ENCODE measurements around the gene RSPO4. TPM values are rescaled to one million over a fixed set of nuclear protein-coding genes. Genes with fewer than 3 reads are reported as not detected.

Gene RSPO4
- total and polyA plus RNA-seq, 2 of the 8 experiments (the other 6 are each of a cell fraction or from before 2014, with no cell fraction given) = 3.4 to 6.4 TPM

GRCh38 chr20:971346-971745 lies 30.8 kb downstream of the RSPO4 start:
- H4K91ac ChIP-seq (replicated peaks; ENCODE audit: insufficient read length, low read length) = no peak overlapping the region
- H3K14ac ChIP-seq (ENCODE audit: insufficient read length) = no peak overlapping the region
- H3K4me2 ChIP-seq (ENCODE audit: insufficient read depth in 1 of 2, low read depth in 2 of 2, low read length in 2 of 2) = no peak overlapping the region
- no peak overlapping the region for H3K56ac ChIP-seq (replicated peaks; ENCODE audit: insufficient read length, low read depth, low read length)
- H3K79me1 ChIP-seq (ENCODE audit: low read depth, low read length) = no peaks in the 10 kb centered on the region
- no peak overlapping the region for H2BK20ac ChIP-seq (ENCODE audit: low read length)
- no peak overlapping the region for H4K8ac ChIP-seq (ENCODE audit: extremely low read depth, insufficient read depth, low read length)
- no peak overlapping the region for H2BK15ac ChIP-seq (ENCODE audit: low read length)
- no peak overlapping the region for H3K4me3 ChIP-seq (ENCODE audit: extremely low read depth in 1 of 4, insufficient read depth in 2 of 4, low read depth in 3 of 4, low read length in 4 of 4)
- H2AFZ ChIP-seq (ENCODE audit: low read length) = no peak overlapping the region
- peaks cover 0 to 5% of the 10 kb centered on the region in 2 experiments; a peak in 1 of 4 replicates for H3K9me3 ChIP-seq (ENCODE audit: insufficient read depth in 2 of 2, low read depth in 1 of 2, low read length in 1 of 2)
- no peak for DNase-seq (ENCODE audit: low read depth in 1 of 2, low spot score in 2 of 2)
- H4K5ac ChIP-seq (ENCODE audit: insufficient read length, low read depth, low read length) = no peak overlapping the region
- H2BK120ac ChIP-seq (replicated peaks; ENCODE audit: low read depth, low read length) = no peak overlapping the region
- ChIA-PET CTCF (ENCODE audit: partially characterized antibody) (interaction anchor here (0.9 to 13.1 kb wide), 7 partner anchors 9 to 137 kb away, joined by 3 to 155 read pairs (median 8); no protein-coding TSS in a partner anchor), POLR2A (ENCODE audit: partially characterized antibody) (interaction anchor here (1.2 kb wide), 1 partner anchor 154 kb away, joined by 3 read pairs; no protein-coding TSS in a partner anchor)
- 83% methylated on average over 2 of the region's 2 CpGs; no CpG with 5 or more reads in 1 of the 2 experiments for WGBS, 2 experiments (ENCODE audit: extremely low coverage in 1 of 2, insufficient coverage in 1 of 2, insufficient read length in 1 of 2, insufficient replicate concordance in 2 of 2, low coverage in 1 of 2, low lambda C conversion rate in 2 of 2, missing lambda C conversion rate in 1 of 2)
- no peaks in the 10 kb centered on the region for H3K79me2 ChIP-seq (ENCODE audit: control insufficient read depth in 1 of 2, insufficient read depth in 2 of 2, low read length in 2 of 2)
- H2BK5ac ChIP-seq (ENCODE audit: low read depth, low read length) = no peak overlapping the region
- no peak overlapping the region for H3K23ac ChIP-seq (ENCODE audit: insufficient read length)
- no peak overlapping the region for H2BK12ac ChIP-seq (ENCODE audit: low read depth, low read length)
- no peak overlapping the region for H3K4ac ChIP-seq (replicated peaks; ENCODE audit: insufficient read length, low read depth, low read length)
- no peaks in the 10 kb centered on the region for H3K36me3 ChIP-seq (ENCODE audit: control insufficient read depth in 2 of 4, insufficient read depth in 4 of 4, low read length in 3 of 4)
- H3K27me3 ChIP-seq (replicated peaks in 1 of 4; ENCODE audit: control insufficient read depth in 3 of 4, extremely low read depth in 1 of 4, insufficient read depth in 3 of 4, low read length in 3 of 4) = no peaks in the 10 kb centered on the region
- no peaks in the 10 kb centered on the region for H3K23me2 ChIP-seq (ENCODE audit: low read depth, low read length)
- peaks cover 0 to 1% of the 10 kb centered on the region in 2 experiments for H4K20me1 ChIP-seq (replicated peaks in 1 of 2; ENCODE audit: control insufficient read depth in 1 of 2, insufficient read depth in 2 of 2, low read length in 2 of 2)
- no peak for TF ChIP-seq RNF2 (IDR thresholded peaks at IDR 0.05; ENCODE audit: borderline replicate concordance, low read depth, low read length, missing control alignments, poor library complexity, severe bottlenecking)
- no peak for TF ChIP-seq CREB1 (IDR thresholded peaks at IDR 0.05)
- no peak for TF ChIP-seq JUN (IDR thresholded peaks at IDR 0.05; ENCODE audit: low read depth, low read length)
- TF ChIP-seq EP300 (IDR thresholded peaks at IDR 0.05; ENCODE audit: borderline replicate concordance in 1 of 2, low read depth in 2 of 2, low read length in 2 of 2) = no peak
- no peak for TF ChIP-seq MAX (IDR thresholded peaks at IDR 0.05)
- no peak for TF ChIP-seq CEBPB (IDR thresholded peaks at IDR 0.05; ENCODE audit: low read depth, low read length)
- TF ChIP-seq NANOG (IDR thresholded peaks at IDR 0.05; ENCODE audit: insufficient read depth, low read depth, low read length, poor library complexity, severe bottlenecking) = no peak
- no peak for TF ChIP-seq PHF8 (conservative IDR thresholded peaks at IDR 0.05; ENCODE audit: low read depth, low read length)
- H3K18ac ChIP-seq (ENCODE audit: extremely low read depth, low read length) = no peak overlapping the region
- H3K27ac ChIP-seq (ENCODE audit: low read depth, low read length) = no peak overlapping the region
- H3K9ac ChIP-seq (replicated peaks in 1 of 4; ENCODE audit: extremely low read depth in 1 of 4, low read depth in 3 of 4, low read length in 3 of 4) = no peak overlapping the region
- H2AK5ac ChIP-seq (ENCODE audit: low read depth, low read length) = no peak overlapping the region
- H3K4me1 ChIP-seq (replicated peaks in 1 of 4; ENCODE audit: control insufficient read depth in 3 of 4, insufficient read depth in 4 of 4, low read length in 3 of 4) = no peaks in the 10 kb centered on the region
- no peak for FAIRE-seq

All from H1 (cell line).